GM12892 (cell line): Measurements from ENCODE around the gene PDE6A.

Source experiments
- POLR2A ChIP-seq: IDR thresholded peaks from 2 replicates; pipeline ENCODE4 v1.6.1; 2011; ENCODE audit warnings: low read depth, low read length, control low read depth
- POLR2AphosphoS5 ChIP-seq: IDR thresholded peaks from 2 replicates; pipeline ENCODE4 v1.6.1; 2011; ENCODE audit warnings: low read depth, low read length, control low read depth
- TAF1 ChIP-seq: IDR thresholded peaks from 2 replicates; pipeline ENCODE4 v1.6.1; 2011; ENCODE audit warnings: low read depth, mild to moderate bottlenecking, control low read depth, low read length, borderline replicate concordance

DNA sequence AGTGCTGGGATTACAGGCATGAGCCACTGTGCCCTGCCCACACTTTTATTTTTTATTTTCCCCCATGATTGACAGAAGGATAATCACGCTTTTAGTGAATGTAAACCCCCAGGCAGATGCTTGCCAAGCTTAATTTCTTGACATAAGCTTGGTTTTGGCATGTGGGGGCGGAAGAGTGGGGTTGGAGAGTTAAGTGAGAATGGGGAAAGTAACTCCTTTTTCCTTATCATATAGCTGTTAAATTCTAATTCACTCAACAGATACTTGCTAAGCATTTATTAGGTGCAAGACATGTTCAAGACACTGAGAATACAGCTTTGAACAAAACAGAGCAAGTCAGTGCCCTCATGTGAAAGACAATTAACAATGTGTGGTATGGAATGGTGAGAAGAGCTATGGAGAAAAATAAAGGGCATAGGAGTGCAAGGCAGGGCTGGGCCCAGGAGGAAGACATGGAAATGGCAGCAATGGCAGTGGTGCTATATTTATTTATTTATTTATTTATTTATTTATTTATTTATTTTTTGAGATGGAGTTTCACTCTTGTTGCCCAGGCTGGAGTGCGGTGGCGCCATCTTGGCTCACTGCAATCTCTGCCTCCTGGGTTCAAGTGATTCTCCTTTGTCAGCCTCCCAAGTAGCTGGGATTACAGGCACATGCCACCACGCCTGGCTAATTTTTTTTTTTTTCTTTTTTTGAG lies 18.2 kb upstream of the PDE6A start:
- TF ChIP-seq POLR2AphosphoS5 (no peak), POLR2A (no peak), TAF1 (no peak)
